Activated naive CD4-positive, alpha-beta T cell treated with anti-CD3 and anti-CD28 coated beads for 36 hours (primary cell): ENCODE data around the gene SNX19. TPM values are rescaled to one million over a fixed set of nuclear protein-coding genes. Genes with fewer than 3 reads are reported as not detected.

Source experiments
- CTCF ChIA-PET: fragments of 350-600 bp; sonication (Branson Sonifier 250); formaldehyde crosslinking; loops from one replicate; lab custom pipeline; 2021; ENCODE audit warnings: antibody characterized with exemption; lab: Charles Lee
- DNase-seq: peaks from one replicate; pipeline ENCODE4 v3.0.0-alpha.2; 2020
- H3K27ac Mint-ChIP-seq: one replicate; pipeline ENCODE4 v1.8.0; 2021; ENCODE audit warnings: mild to moderate bottlenecking, mixed read lengths
- H3K27me3 Mint-ChIP-seq: one replicate; pipeline ENCODE4 v1.8.0; 2021; ENCODE audit warnings: low read depth, mixed read lengths
- H3K36me3 Mint-ChIP-seq: one replicate; pipeline ENCODE4 v1.8.0; 2021; ENCODE audit warnings: low read depth, mixed read lengths
- H3K4me1 Mint-ChIP-seq: one replicate; pipeline ENCODE4 v1.8.0; 2021; ENCODE audit warnings: low read depth, mixed read lengths
- H3K4me3 Mint-ChIP-seq: one replicate; pipeline ENCODE4 v1.8.0; 2021; ENCODE audit warnings: mild to moderate bottlenecking, moderate library complexity, mixed read lengths
- H3K9me3 Mint-ChIP-seq: one replicate; pipeline ENCODE4 v1.8.0; 2021; ENCODE audit warnings: mixed read lengths
- intact Hi-C: fragments of 100-400 bp; cut with micrococcal nuclease; formaldehyde crosslinking; loops from one replicate; pipeline ENCODE4 v1.15.1; 2023
- total RNA-seq, 2 experiments: library from RNA; stranded (reverse); gene quantifications; one replicate each; pipeline ENCODE4 v1.2.3, GENCODE V29; 2021

SNX19 gene
- total RNA-seq, 2 experiments from 2014 or later = 18.0 to 21.6 TPM

DNA sequence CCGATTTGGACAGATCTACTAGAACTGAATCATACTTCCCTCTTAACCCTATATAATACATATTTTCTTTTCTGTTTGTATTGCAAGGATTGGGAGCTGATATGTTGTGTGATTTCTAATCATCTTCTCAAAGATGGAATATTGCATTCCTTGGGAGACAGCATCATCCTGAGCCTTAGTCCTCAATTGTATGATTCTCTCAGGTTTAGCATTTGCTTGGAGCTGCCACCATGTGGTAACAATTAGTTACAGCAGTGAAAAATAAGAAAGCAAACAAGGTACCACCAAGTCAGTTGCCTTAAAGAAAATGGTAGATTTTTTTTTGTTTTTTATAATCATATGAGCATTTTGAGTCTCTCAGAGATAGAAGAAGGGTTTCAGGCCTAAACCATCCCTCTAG lies 11.9 kb downstream of the SNX19 start:
- H3K27ac Mint-ChIP-seq = no peak overlapping the region
- CTCF ChIA-PET = interaction anchor here (1.1 to 4.3 kb wide), 4 partner anchors 10 to 42 kb away, joined by 5 to 18 read pairs (median 10); partner anchors contain the start of gene SNX19
- no peaks in the 10 kb centered on the region for H3K27me3 Mint-ChIP-seq
- intact Hi-C loops = no loop called here
- H3K4me3 Mint-ChIP-seq = no peak overlapping the region
- H3K4me1 Mint-ChIP-seq = peaks cover 9% of the 10 kb centered on the region
- H3K9me3 Mint-ChIP-seq = no peaks in the 10 kb centered on the region
- no peak for DNase-seq
- peaks cover 42% of the 10 kb centered on the region for H3K36me3 Mint-ChIP-seq

DNA sequence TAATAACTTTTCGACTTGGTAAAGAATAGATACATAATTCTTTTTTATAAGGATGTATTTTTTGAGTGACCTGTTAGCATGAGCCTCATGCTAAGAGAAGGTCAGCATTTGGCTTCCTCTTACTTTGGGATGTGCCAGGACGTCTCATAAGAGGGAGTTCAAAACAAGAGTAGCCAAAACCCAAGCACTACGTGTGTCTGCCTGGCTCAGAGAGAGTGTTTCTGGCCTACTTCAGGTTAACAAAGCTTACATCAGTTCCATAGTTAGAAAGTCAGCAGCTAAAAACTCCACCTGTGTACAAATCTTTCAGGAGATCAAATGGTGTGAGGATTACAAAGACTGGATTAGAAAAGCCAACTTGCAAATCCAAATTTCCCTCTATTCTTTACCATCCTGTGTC lies 13.9 kb downstream of the SNX19 start:
- CTCF ChIA-PET = interaction anchor here (0.8 to 2.5 kb wide), 3 partner anchors 21 to 468 kb away, joined by 3 to 8 read pairs (median 4); no protein-coding TSS in a partner anchor
- no peak for DNase-seq
- Mint-ChIP-seq H3K36me3 (peaks cover 37% of the 10 kb centered on the region), H3K27me3 (no peaks in the 10 kb centered on the region), H3K4me1 (peaks cover 3% of the 10 kb centered on the region), H3K9me3 (no peaks in the 10 kb centered on the region), H3K27ac (no peak overlapping the region), H3K4me3 (no peak overlapping the region)
- intact Hi-C loops = no loop called here

DNA sequence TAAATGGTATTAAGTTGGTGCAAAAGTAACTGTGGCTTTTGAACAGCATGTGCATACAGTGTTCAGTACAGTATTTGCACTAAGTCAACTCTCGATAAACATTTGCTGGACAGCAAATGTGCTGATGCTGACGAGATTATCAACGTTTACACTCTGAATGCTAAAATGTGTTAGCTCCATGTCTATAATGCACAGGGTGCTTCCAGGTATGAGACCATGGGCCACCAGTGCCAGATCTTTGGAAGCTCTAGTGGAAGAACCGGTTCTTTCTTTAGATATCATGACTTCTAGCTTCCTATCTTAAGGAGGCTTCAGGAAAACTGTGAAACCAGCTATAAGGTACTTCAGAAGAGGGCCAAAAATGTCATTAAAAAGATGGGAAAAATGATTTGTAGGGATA lies 17.2 kb downstream of the SNX19 start:
- no peaks in the 10 kb centered on the region for H3K9me3 Mint-ChIP-seq
- no peaks in the 10 kb centered on the region for H3K4me1 Mint-ChIP-seq
- no peak overlapping the region for H3K27ac Mint-ChIP-seq
- intact Hi-C loops = no loop called here
- no peak for DNase-seq
- CTCF ChIA-PET = interaction anchor here (0.8 to 1.6 kb wide), 3 partner anchors 12 to 464 kb away, joined by 3 to 8 read pairs (median 3); no protein-coding TSS in a partner anchor
- H3K27me3 Mint-ChIP-seq = no peaks in the 10 kb centered on the region
- H3K4me3 Mint-ChIP-seq = no peak overlapping the region
- peaks cover 29% of the 10 kb centered on the region for H3K36me3 Mint-ChIP-seq

DNA sequence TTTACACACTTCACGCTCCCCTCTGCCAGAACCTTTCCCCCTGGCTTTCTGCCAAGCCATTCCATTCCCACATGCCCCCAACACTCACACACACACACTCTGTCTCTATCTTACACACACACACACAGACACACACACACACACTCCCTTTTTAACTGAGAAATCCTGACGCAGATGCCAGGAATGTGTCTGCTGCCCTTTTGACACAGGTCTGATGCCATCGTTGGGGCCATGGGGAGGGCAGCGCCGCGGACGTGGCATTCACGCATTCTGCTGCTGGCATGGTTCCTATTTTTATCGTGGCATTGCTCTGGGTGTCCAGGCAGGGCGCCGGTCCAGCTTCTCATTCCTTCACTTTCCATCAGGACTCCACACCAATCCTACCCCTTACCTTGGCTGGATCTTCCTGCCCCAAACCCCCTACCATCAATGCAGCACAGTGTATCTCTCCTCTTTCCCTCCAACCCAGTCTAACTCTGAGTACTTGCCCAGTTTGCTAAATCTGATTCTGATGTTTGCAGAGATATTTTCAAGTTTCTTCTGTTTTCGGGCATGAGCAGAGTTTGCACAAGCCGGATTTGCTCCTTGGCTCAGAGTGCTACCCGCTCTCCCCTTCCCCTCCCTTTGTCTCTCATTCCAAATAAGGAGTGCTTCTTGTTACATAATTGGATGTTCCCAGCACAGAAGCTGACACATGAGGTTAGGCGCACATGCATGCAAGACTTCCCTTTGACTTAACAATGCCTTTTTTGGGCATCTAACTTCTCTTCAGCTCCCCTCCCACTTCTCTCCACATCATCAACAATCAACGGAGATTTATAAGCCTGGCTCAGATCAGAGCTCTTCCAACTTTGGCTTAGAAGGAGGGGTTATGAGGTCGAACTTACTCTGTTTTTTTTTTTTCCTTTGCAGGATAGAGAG lies 18.8 kb downstream of the SNX19 start:
- peaks cover 38% of the 10 kb centered on the region for H3K36me3 Mint-ChIP-seq

DNA sequence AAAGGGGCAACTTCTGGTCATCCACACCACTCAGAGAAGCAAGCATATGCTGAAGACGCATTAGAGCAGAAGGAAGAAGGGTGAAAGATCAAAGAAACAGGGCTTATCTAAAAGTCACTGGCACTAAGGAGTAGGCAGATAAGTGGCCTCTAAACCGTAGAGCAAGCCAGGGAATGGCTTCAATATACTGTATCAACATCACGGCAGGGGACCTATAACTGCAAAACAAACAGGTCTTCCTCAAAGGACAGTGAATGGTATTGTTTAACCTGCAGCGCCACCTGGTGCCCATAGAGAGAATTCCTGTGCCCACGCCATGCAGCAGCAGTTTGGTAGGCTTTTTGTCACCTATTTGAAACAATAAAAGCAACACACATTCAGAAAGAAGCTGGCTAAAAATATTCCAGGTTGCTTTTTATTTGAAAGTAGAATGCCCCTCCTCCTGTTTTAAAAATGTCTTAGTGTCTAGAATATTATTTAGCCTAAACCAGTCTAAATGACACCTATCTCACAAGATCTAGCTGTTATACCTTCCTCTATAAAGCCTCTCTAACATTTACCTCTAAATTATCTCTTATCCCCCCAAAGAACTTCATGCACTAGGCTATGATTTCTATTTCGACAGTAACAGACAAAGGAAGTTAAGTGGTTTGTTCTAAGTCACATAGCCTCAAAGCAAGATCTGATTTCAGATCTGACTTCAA lies 21.8 kb downstream of the SNX19 start:
- intact Hi-C loops = loop anchor here (1.0 kb wide), 2 partner anchors 32 to 460 kb away; no protein-coding TSS in a partner anchor
- Mint-ChIP-seq H3K27ac (no peak overlapping the region), H3K27me3 (no peaks in the 10 kb centered on the region), H3K9me3 (no peaks in the 10 kb centered on the region), H3K4me1 (no peaks in the 10 kb centered on the region), H3K36me3 (peaks cover 26% of the 10 kb centered on the region), H3K4me3 (no peak overlapping the region)
- CTCF ChIA-PET = interaction anchor here (0.7 to 2.5 kb wide), 16 partner anchors 9 to 610 kb away, joined by 3 to 18 read pairs (median 5); partner anchors contain the start of gene SNX19
- peak; percentile 80 for DNase-seq

More for the DNA sequence above, 18.8 kb downstream of the SNX19 start:
- Mint-ChIP-seq H3K9me3 (no peaks in the 10 kb centered on the region), H3K4me3 (no peak overlapping the region), H3K27ac (no peak overlapping the region), H3K4me1 (no peaks in the 10 kb centered on the region), H3K27me3 (no peaks in the 10 kb centered on the region)
- intact Hi-C loops = no loop called here
- CTCF ChIA-PET = interaction anchor here (0.6 to 2.6 kb wide), 2 partner anchors 8 to 16 kb away, joined by 4 to 10 read pairs; no protein-coding TSS in a partner anchor
- DNase-seq = no peak

DNA sequence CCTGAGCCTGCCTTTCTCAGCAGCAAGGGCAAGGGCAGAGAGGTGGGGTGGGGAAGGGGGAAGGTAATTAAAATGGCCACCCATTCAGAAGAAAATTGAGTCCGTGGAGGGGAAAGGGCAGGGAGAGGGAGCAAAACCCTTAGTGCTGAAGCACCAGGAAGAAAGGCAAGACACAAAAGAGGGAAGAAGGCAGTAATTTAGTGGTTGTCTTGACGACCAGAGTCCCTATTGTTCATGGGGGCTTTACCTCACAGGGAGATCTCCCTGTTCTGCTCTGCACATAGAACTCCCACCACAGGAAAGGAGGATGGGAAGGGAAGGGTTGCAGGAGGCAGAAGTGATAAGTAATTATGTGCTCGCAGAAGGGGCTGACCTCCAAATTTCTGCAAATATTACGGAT lies 23.4 kb downstream of the SNX19 start:
- Mint-ChIP-seq H3K36me3 (peaks cover 23% of the 10 kb centered on the region), H3K27me3 (no peaks in the 10 kb centered on the region), H3K4me1 (no peaks in the 10 kb centered on the region), H3K4me3 (no peak overlapping the region), H3K9me3 (no peaks in the 10 kb centered on the region), H3K27ac (no peak overlapping the region)
- intact Hi-C loops = no loop called here
- CTCF ChIA-PET = interaction anchor here (1.3 to 2.3 kb wide), 2 partner anchors 23 to 30 kb away, joined by 5 to 14 read pairs; partner anchors contain the start of gene SNX19
- DNase-seq = no peak

DNA sequence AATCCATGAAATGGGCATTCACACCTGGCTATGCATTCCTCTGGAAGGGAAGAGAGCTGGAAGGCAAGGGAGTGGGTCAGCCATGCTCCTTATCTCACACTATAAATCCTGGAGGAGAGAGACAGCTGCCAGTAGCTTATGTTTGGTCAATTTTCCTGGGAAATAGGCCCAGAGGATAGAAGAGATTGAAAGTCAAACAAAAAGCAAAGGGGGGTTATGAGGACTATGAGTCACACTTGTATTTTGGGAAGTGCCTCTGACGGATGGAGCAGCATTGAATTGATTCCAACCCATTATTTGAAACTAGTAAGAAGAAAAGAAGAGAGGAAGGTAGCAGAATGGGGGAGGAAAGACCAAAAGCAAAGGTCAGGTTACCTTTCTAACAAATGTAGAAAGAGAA lies 25.0 kb downstream of the SNX19 start:
- no peaks in the 10 kb centered on the region for H3K27me3 Mint-ChIP-seq
- no peaks in the 10 kb centered on the region for H3K9me3 Mint-ChIP-seq
- intact Hi-C loops = no loop called here
- no peak overlapping the region for H3K27ac Mint-ChIP-seq
- no peak overlapping the region for H3K4me3 Mint-ChIP-seq
- CTCF ChIA-PET = interaction anchor here (0.6 to 1.3 kb wide), 2 partner anchors 25 to 458 kb away, joined by 3 to 5 read pairs; partner anchors contain the start of gene SNX19
- no peaks in the 10 kb centered on the region for H3K4me1 Mint-ChIP-seq
- DNase-seq = no peak
- peaks cover 16% of the 10 kb centered on the region for H3K36me3 Mint-ChIP-seq

DNA sequence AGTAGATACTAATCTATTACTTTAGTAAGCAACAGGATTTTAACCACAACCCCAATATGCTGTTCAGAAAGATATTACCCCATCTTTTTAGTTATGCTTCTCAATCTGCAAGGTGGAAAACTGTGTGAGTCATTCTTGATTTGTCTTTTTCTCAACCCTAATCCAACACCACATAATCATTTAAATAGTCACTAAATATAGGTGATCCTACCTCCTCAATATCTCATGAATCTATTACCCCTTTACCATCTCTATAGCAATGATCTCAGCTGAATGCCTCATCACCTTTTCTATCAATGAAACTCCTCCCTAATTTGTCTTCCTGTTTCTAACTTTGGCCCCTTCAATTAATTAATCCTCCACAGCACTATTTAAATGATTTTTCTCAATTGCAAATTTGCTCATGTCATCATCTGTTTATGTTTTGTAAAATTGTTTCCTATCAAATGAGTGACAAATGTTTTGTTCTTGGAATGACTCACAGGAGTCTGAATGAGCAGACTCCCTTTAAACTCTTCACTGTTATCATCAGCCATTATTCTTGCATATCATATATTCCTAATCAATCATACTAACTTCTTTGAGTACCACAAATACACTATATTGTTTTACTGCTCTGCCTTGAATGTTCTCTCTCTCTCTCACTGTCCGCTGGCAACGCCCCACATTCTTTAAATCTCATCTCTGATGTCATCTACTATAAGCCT lies 26.1 kb downstream of the SNX19 start:
- H3K4me3 Mint-ChIP-seq = no peak overlapping the region
- intact Hi-C loops = no loop called here
- peaks cover 14% of the 10 kb centered on the region for H3K36me3 Mint-ChIP-seq
- CTCF ChIA-PET = no interaction called here
- no peak for DNase-seq
- H3K9me3 Mint-ChIP-seq = no peaks in the 10 kb centered on the region
- no peaks in the 10 kb centered on the region for H3K4me1 Mint-ChIP-seq
- H3K27ac Mint-ChIP-seq = no peak overlapping the region
- H3K27me3 Mint-ChIP-seq = no peaks in the 10 kb centered on the region

DNA sequence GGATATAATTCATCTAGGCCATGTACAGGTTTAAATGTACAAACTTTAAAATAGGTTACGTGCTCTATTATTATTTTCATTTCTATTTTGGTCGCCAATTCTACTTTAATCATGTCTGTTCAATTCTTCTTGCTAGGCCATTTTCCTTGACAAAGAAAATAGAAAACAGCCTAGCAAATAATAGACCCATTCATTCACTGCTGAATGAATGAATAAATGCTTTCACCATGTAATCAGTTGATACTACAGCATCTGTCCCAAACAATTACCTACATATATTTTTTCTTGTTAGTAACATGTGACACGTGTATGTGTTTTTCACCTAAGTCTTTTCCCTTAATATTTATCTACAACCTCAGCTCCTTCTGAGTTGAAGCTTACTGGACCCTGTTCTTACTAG lies 27.5 kb downstream of the SNX19 start:
- intact Hi-C loops = no loop called here
- H3K36me3 Mint-ChIP-seq = peaks cover 17% of the 10 kb centered on the region
- H3K9me3 Mint-ChIP-seq = no peaks in the 10 kb centered on the region
- CTCF ChIA-PET = interaction anchor here (0.9 to 1.1 kb wide), 3 partner anchors 9 to 29 kb away, joined by 3 to 6 read pairs (median 4); no protein-coding TSS in a partner anchor
- H3K27ac Mint-ChIP-seq = no peak overlapping the region
- H3K4me3 Mint-ChIP-seq = no peak overlapping the region
- H3K4me1 Mint-ChIP-seq = no peaks in the 10 kb centered on the region
- no peaks in the 10 kb centered on the region for H3K27me3 Mint-ChIP-seq
- no peak for DNase-seq

DNA sequence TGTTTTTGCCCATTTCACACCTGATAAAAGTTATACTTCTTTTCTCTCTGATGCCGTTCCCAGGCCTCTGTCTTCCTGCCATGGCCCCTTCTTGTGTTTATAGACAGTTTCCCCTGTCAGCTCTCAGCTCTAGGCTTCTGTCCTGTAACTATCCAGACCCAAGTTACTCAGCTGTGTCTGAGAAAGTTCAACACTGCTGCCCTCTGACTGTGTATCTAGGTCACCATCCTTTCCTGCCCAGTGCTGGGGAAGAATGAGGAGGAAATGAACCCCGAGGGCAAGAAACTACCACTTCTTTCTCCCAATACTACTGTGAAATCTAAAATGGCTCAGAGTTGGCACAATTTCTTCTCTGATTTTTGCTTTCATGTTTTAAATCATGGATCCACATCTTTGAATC lies 29.6 kb downstream of the SNX19 start:
- intact Hi-C loops = no loop called here
- no peak overlapping the region for H3K4me3 Mint-ChIP-seq

DNA sequence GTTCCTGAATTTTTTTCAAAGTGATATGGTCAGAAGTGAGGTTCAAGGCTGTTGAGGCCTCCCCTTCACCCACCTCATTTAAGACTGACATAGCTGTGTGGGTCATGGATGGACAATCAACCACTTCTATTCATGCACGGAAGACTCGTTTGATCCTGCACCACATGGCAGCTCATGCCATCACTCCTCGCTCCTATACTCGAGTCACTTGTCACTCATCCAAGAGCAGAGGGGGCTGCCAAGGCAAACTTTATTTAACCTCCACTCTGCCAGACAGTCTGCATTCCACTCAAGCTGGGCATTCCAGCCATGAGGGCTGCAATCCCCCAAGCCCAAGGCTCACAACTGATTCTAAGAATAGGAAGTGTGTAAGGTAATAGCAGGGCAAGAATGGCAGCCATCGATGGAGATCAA lies 34.1 kb downstream of the SNX19 start:
- Mint-ChIP-seq H3K36me3 (peaks cover 36% of the 10 kb centered on the region), H3K27me3 (no peaks in the 10 kb centered on the region), H3K4me1 (peaks cover 14% of the 10 kb centered on the region), H3K9me3 (no peaks in the 10 kb centered on the region), H3K4me3 (no peak overlapping the region), H3K27ac (peak overlapping the region; percentile 19)
- intact Hi-C loops = no loop called here
- CTCF ChIA-PET = interaction anchor here (0.7 to 1.4 kb wide), 5 partner anchors 13 to 34 kb away, joined by 3 to 10 read pairs (median 4); partner anchors contain the start of gene SNX19
- no peak for DNase-seq

More for the DNA sequence above, 29.6 kb downstream of the SNX19 start:
- Mint-ChIP-seq H3K36me3 (peaks cover 24% of the 10 kb centered on the region), H3K27me3 (no peaks in the 10 kb centered on the region), H3K4me1 (peaks cover 6% of the 10 kb centered on the region), H3K9me3 (no peaks in the 10 kb centered on the region), H3K27ac (no peak overlapping the region)
- CTCF ChIA-PET = no interaction called here
- DNase-seq = no peak
